ENCODE measurements around the gene MINPP1. TPM values are rescaled to one million over a fixed set of nuclear protein-coding genes. Genes with fewer than 3 reads are reported as not detected.

Gene MINPP1
- polyA plus RNA-seq, 1 experiment = 24.6 TPM

- no peaks in the 10 kb centered on the region; the same call in 1 of the 2 replicates for H3K9me3 ChIP-seq (ENCODE audit: control insufficient read depth, insufficient read depth, low read length)
- no peaks in the 10 kb centered on the region for H3K27me3 ChIP-seq (ENCODE audit: control insufficient read depth, insufficient read depth, low read length)
- no peak overlapping the region for H3K27ac ChIP-seq (ENCODE audit: low read depth, low read length)
- no peak for TF ChIP-seq CTCF (IDR thresholded peaks at IDR 0.05; ENCODE audit: low read depth, low read length)
- ChIA-PET CTCF (interaction anchor here (0.5 to 1.0 kb wide), 2 partner anchors 292 to 568 kb away, joined by 4 to 6 read pairs; no protein-coding TSS in a partner anchor), POLR2A (no interaction called here)
- H3K4me3 ChIP-seq (ENCODE audit: low read depth, low read length) = 0 out of 2 replicates have a peak overlapping the region, but pooled peaks have one; percentile 1
- no peak for DNase-seq (ENCODE audit: low read depth, low spot score)
Measured at GRCh38 chr10:87506956-87507355, 2.3 kb downstream of the MINPP1 start.

- Histone ChIP-seq H3K27me3 (ENCODE audit: control insufficient read depth, insufficient read depth, low read length) (no peaks in the 10 kb centered on the region), H3K4me3 (ENCODE audit: low read depth, low read length) (no peak overlapping the region), H3K9me3 (ENCODE audit: control insufficient read depth, insufficient read depth, low read length) (no peaks in the 10 kb centered on the region; the same call in 1 of the 2 replicates), H3K27ac (ENCODE audit: low read depth, low read length) (no peak overlapping the region)
- ChIA-PET CTCF (no interaction called here), POLR2A (interaction anchor here (0.7 kb wide), 1 partner anchor 24 kb away, joined by 3 read pairs; no protein-coding TSS in a partner anchor)
- DNase-seq (ENCODE audit: low read depth, low spot score) = no peak
- no peak for TF ChIP-seq CTCF (IDR thresholded peaks at IDR 0.05; ENCODE audit: low read depth, low read length)
Measured at GRCh38 chr10:87507879-87508483, 3.3 kb downstream of the MINPP1 start.

- CTCF ChIA-PET = no interaction called here
- Histone ChIP-seq H3K4me3 (ENCODE audit: low read depth, low read length) (no peak overlapping the region), H3K9me3 (ENCODE audit: control insufficient read depth, insufficient read depth, low read length) (no peaks in the 10 kb centered on the region; the same call in 1 of the 2 replicates), H3K27me3 (ENCODE audit: control insufficient read depth, insufficient read depth, low read length) (no peaks in the 10 kb centered on the region), H3K27ac (ENCODE audit: low read depth, low read length) (no peak overlapping the region)
- DNase-seq (ENCODE audit: low read depth, low spot score) = no peak
- no peak for TF ChIP-seq CTCF (IDR thresholded peaks at IDR 0.05; ENCODE audit: low read depth, low read length)
- POLR2A ChIA-PET = no interaction called here
Measured at GRCh38 chr10:87508837-87509236, 4.1 kb downstream of the MINPP1 start.

GRCh38 chr10:87510025-87510424 lies 5.3 kb downstream of the MINPP1 start:
- Histone ChIP-seq H3K27me3 (ENCODE audit: control insufficient read depth, insufficient read depth, low read length) (no peaks in the 10 kb centered on the region), H3K27ac (ENCODE audit: low read depth, low read length) (no peak overlapping the region), H3K4me3 (ENCODE audit: low read depth, low read length) (no peak overlapping the region), H3K9me3 (ENCODE audit: control insufficient read depth, insufficient read depth, low read length) (no peaks in the 10 kb centered on the region; the same call in 1 of the 2 replicates)
- CTCF ChIA-PET = no interaction called here
- TF ChIP-seq CTCF (IDR thresholded peaks at IDR 0.05; ENCODE audit: low read depth, low read length) = no peak
- no peak for DNase-seq (ENCODE audit: low read depth, low spot score)
- POLR2A ChIA-PET = no interaction called here

GRCh38 chr10:87511526-87511925 lies 6.8 kb downstream of the MINPP1 start:
- TF ChIP-seq CTCF (IDR thresholded peaks at IDR 0.05; ENCODE audit: low read depth, low read length) = no peak
- ChIA-PET POLR2A (no interaction called here), CTCF (no interaction called here)
- H3K9me3 ChIP-seq (ENCODE audit: control insufficient read depth, insufficient read depth, low read length) = no peaks in the 10 kb centered on the region
- DNase-seq (ENCODE audit: low read depth, low spot score) = no peak
- H3K27ac ChIP-seq (ENCODE audit: low read depth, low read length) = no peak overlapping the region
- no peaks in the 10 kb centered on the region for H3K27me3 ChIP-seq (ENCODE audit: control insufficient read depth, insufficient read depth, low read length)
- H3K4me3 ChIP-seq (ENCODE audit: low read depth, low read length) = no peak overlapping the region
